OCI-LY3 (cell line): Measurements from ENCODE around the gene PPFIBP2.

Experiments used
- H2AFZ ChIP-seq: fragments of 200-600, 300-600 bp; shearing (Covaris generic); 2 replicates; pipeline ENCODE4 v1.6.0; 2014; ENCODE audit warnings: antibody characterized with exemption, low read depth, low read length
- H3K27ac ChIP-seq: fragments of 200-600, 300-600 bp; sonication (generic); 2 replicates; pipeline ENCODE4 v1.5.1; 2014; ENCODE audit warnings: mild to moderate bottlenecking, low read length, moderate library complexity, mixed read lengths
- H3K27me3 ChIP-seq: fragments of 200-600, 300-600 bp; sonication (generic); 2 replicates; pipeline ENCODE4 v1.6.1; 2014; ENCODE audit warnings: low read depth, low read length, mixed read lengths
- H3K36me3 ChIP-seq: fragments of 200-600, 300-600 bp; sonication (generic); replicated peaks from 2 replicates; pipeline ENCODE3; 2014; ENCODE audit warnings: low read depth, low read length, mixed read lengths
- H3K4me1 ChIP-seq: fragments of 300-600, 200-600 bp; sonication (generic); 2 replicates; pipeline ENCODE4 v1.6.1; 2014; ENCODE audit warnings: low read length, mixed read lengths
- H3K4me2 ChIP-seq: fragments of 200-600, 300-600 bp; sonication (generic); 2 replicates; pipeline ENCODE4 v1.6.1; 2014; ENCODE audit warnings: low read length, mixed read lengths
- H3K4me3 ChIP-seq: fragments of 300-600, 200-600 bp; sonication (generic); 2 replicates; pipeline ENCODE4 v1.5.1; 2014; ENCODE audit warnings: antibody characterized with exemption, mild to moderate bottlenecking, low read length, moderate library complexity
- H3K79me2 ChIP-seq: fragments of 300-600, 200-600 bp; shearing (Covaris generic); 2 replicates; pipeline ENCODE4 v1.6.1; 2014; ENCODE audit warnings: mild to moderate bottlenecking, low read length, mixed read lengths
- H3K9ac ChIP-seq: fragments of 300-600, 200-600 bp; shearing (Covaris generic); 2 replicates; pipeline ENCODE4 v1.6.0; 2014; ENCODE audit warnings: mild to moderate bottlenecking, low read length, moderate library complexity
- H3K9me3 ChIP-seq: fragments of 200-600, 300-600 bp; shearing (Covaris generic); 2 replicates; pipeline ENCODE4 v1.6.1; 2014; ENCODE audit warnings: low read length, mixed read lengths; ENCODE audit not compliant: insufficient read depth
- H4K20me1 ChIP-seq: fragments of 200-600, 300-600 bp; sonication (generic); 2 replicates; pipeline ENCODE4 v1.6.1; 2016; ENCODE audit warnings: low read length, mixed read lengths; ENCODE audit not compliant: insufficient read depth
- EZH2phosphoT487 ChIP-seq: fragments of 200-600 bp; shearing (Covaris generic); IDR thresholded peaks from 2 replicates; pipeline ENCODE4 v1.6.1; 2018; ENCODE audit warnings: antibody characterized with exemption, mixed run types, low read depth
- TF ChIP-seq, protein P1 (sequence below): fragments of 200-600, 300-600 bp; sonication (generic); IDR thresholded peaks from 2 replicates; pipeline ENCODE4 v1.5.1; 2014; ENCODE audit warnings: antibody characterized with exemption, low read length, low read depth

PPFIBP2 gene

GRCh38 chr11:7596975-7597391 lies 83.2 kb downstream of the PPFIBP2 start:
- H3K79me2 ChIP-seq = no peaks in the 10 kb centered on the region
- H4K20me1 ChIP-seq = peaks cover 10% of the 10 kb centered on the region
- H3K4me3 ChIP-seq = no peak overlapping the region
- no peak overlapping the region for H3K9ac ChIP-seq
- TF ChIP-seq EZH2phosphoT487 = no peak
- TF ChIP-seq, protein P1, sequence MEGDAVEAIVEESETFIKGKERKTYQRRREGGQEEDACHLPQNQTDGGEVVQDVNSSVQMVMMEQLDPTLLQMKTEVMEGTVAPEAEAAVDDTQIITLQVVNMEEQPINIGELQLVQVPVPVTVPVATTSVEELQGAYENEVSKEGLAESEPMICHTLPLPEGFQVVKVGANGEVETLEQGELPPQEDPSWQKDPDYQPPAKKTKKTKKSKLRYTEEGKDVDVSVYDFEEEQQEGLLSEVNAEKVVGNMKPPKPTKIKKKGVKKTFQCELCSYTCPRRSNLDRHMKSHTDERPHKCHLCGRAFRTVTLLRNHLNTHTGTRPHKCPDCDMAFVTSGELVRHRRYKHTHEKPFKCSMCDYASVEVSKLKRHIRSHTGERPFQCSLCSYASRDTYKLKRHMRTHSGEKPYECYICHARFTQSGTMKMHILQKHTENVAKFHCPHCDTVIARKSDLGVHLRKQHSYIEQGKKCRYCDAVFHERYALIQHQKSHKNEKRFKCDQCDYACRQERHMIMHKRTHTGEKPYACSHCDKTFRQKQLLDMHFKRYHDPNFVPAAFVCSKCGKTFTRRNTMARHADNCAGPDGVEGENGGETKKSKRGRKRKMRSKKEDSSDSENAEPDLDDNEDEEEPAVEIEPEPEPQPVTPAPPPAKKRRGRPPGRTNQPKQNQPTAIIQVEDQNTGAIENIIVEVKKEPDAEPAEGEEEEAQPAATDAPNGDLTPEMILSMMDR = no peak
- peaks cover 8% of the 10 kb centered on the region for H3K4me1 ChIP-seq
- H3K27me3 ChIP-seq = no peaks in the 10 kb centered on the region
- H3K4me2 ChIP-seq = no peak overlapping the region
- no peak overlapping the region for H2AFZ ChIP-seq
- H3K36me3 ChIP-seq = peaks cover 37% of the 10 kb centered on the region
- no peak overlapping the region for H3K27ac ChIP-seq
- no peaks in the 10 kb centered on the region for H3K9me3 ChIP-seq

DNA sequence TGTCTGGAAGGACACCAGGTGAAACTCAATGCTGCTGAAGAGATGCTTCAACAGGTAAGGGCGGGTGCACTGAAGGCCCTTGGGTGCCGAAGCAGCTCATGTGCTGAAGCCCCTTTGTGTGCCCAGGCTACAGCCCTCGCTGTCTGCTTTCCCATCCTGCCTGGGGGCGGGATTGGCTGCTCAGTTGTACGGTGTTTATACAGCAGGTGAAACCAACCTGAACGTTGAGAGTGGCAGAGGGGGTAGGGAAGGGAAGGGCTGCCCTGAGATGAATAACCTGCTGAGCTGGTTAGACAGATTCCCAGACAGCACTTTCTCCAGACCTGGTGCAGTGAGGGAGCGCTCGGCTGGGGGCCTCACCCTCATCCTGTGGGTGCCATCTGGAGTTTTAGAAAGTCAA lies 83.8 kb downstream of the PPFIBP2 start:
- H3K4me3 ChIP-seq = no peak overlapping the region
- no peak overlapping the region for H3K4me2 ChIP-seq
- no peak overlapping the region for H2AFZ ChIP-seq
- peaks cover 36% of the 10 kb centered on the region for H3K36me3 ChIP-seq
- H3K79me2 ChIP-seq = no peaks in the 10 kb centered on the region
- peaks cover 8% of the 10 kb centered on the region for H4K20me1 ChIP-seq
- TF ChIP-seq, protein P1 = no peak
- no peak for TF ChIP-seq EZH2phosphoT487
- no peaks in the 10 kb centered on the region for H3K9me3 ChIP-seq
- H3K27ac ChIP-seq = no peak overlapping the region
- H3K4me1 ChIP-seq = peaks cover 2% of the 10 kb centered on the region; the same call in 1 of the 2 replicates
- no peaks in the 10 kb centered on the region for H3K27me3 ChIP-seq
- no peak overlapping the region for H3K9ac ChIP-seq

- H3K4me3 ChIP-seq = no peak overlapping the region
- no peaks in the 10 kb centered on the region for H3K27me3 ChIP-seq
- no peaks in the 10 kb centered on the region for H3K79me2 ChIP-seq
- H3K36me3 ChIP-seq = peaks cover 33% of the 10 kb centered on the region
- no peaks in the 10 kb centered on the region for H3K4me1 ChIP-seq
- peaks cover 8% of the 10 kb centered on the region for H4K20me1 ChIP-seq
- no peak overlapping the region for H3K27ac ChIP-seq
- no peaks in the 10 kb centered on the region for H3K9me3 ChIP-seq
- H2AFZ ChIP-seq = no peak overlapping the region
- H3K4me2 ChIP-seq = no peak overlapping the region
- TF ChIP-seq, protein P1 = no peak
- no peak for TF ChIP-seq EZH2phosphoT487
- H3K9ac ChIP-seq = no peak overlapping the region
These were observed 85.4 kb downstream of the PPFIBP2 start for GRCh38 chr11:7599209-7599608.

DNA sequence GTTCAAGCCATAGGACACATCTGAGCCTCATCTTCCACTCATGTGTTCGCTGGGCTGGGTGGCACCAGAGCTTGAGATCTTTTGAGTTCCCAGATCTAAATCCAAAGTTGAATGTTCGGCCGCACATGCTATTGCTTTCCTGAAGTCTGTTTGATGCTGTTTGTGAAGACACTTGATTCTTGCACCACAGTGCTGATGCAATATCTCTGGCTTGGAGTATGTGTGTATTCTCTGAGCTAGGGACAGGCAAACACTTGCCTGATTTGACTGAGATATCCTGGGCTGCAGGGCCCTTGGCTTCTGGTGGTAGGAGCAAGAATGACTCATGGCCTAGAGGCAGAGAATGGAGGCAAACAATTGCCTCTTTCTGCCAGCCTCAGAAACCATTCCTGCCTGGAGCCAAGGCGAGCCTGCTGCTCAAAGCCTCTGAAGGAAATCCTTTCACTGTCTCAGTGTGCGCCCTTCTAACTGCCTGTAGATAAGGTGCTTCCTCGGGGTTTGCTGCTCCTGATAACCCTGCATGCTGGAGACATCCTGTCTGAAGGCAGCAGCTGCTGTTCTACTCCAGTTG lies 86.5 kb downstream of the PPFIBP2 start:
- H3K4me1 ChIP-seq = no peaks in the 10 kb centered on the region
- no peak overlapping the region for H3K27ac ChIP-seq
- H4K20me1 ChIP-seq = peaks cover 8% of the 10 kb centered on the region
- H3K9me3 ChIP-seq = no peaks in the 10 kb centered on the region
- TF ChIP-seq EZH2phosphoT487 = no peak
- TF ChIP-seq, protein P1 = no peak
- no peak overlapping the region for H3K4me3 ChIP-seq
- no peak overlapping the region for H2AFZ ChIP-seq
- H3K4me2 ChIP-seq = no peak overlapping the region
- no peaks in the 10 kb centered on the region for H3K27me3 ChIP-seq
- peaks cover 35% of the 10 kb centered on the region for H3K36me3 ChIP-seq
- H3K9ac ChIP-seq = no peak overlapping the region
- no peaks in the 10 kb centered on the region for H3K79me2 ChIP-seq
